DOHH2 (cell line): ENCODE data around the gene IPO13.

ENCODE experiments used
- H3F3A ChIP-seq: fragments of 200-600 bp; sonication (generic), shearing (Covaris generic); 2 replicates; pipeline ENCODE4 v1.6.0; 2016; ENCODE audit warnings: antibody characterized with exemption, mild to moderate bottlenecking; ENCODE audit not compliant: control insufficient read depth, insufficient read depth
- H3K27ac ChIP-seq: fragments of 200-600 bp; sonication (generic); 2 replicates; pipeline ENCODE4 v1.5.1; 2014; ENCODE audit warnings: low read depth, mild to moderate bottlenecking, low read length, moderate library complexity
- H3K27me3 ChIP-seq: fragments of 200-600 bp; sonication (generic); 2 replicates; pipeline ENCODE4 v1.6.1; 2014; ENCODE audit warnings: mild to moderate bottlenecking, low read length, mixed read lengths; ENCODE audit not compliant: control insufficient read depth
- H3K36me3 ChIP-seq: fragments of 200-600 bp; sonication (generic); 2 replicates; pipeline ENCODE4 v1.6.1; 2014; ENCODE audit warnings: mild to moderate bottlenecking, low read length, moderate library complexity, mixed read lengths; ENCODE audit not compliant: control insufficient read depth
- H3K4me1 ChIP-seq: fragments of 200-600 bp; sonication (generic); 2 replicates; pipeline ENCODE4 v1.6.1; 2014; ENCODE audit warnings: mild to moderate bottlenecking, low read length, mixed read lengths; ENCODE audit not compliant: control insufficient read depth
- H3K4me2 ChIP-seq: fragments of 200-600 bp; sonication (generic); 2 replicates; pipeline ENCODE4 v1.6.0; 2014; ENCODE audit warnings: mild to moderate bottlenecking, low read length, moderate library complexity
- H3K4me3 ChIP-seq: fragments of 200-600 bp; sonication (generic); 2 replicates; pipeline ENCODE4 v1.5.1; 2014; ENCODE audit warnings: mild to moderate bottlenecking, low read length, mixed read lengths
- H3K79me2 ChIP-seq: fragments of 200-600 bp; sonication (generic); 2 replicates; pipeline ENCODE4 v1.6.1; 2014; ENCODE audit warnings: mild to moderate bottlenecking, low read length, mixed read lengths; ENCODE audit not compliant: control insufficient read depth
- H3K9me2 ChIP-seq: fragments of 200-600 bp; sonication (generic); replicated peaks from 2 replicates; pipeline ENCODE4 v1.6.1; 2014; ENCODE audit warnings: mild to moderate bottlenecking, low read length, mixed read lengths; ENCODE audit not compliant: control insufficient read depth
- H3K9me3 ChIP-seq: fragments of 200-600 bp; sonication (generic); 2 replicates; pipeline ENCODE4 v1.6.1; 2014; ENCODE audit warnings: antibody characterized with exemption, low read length, mixed read lengths; ENCODE audit not compliant: control insufficient read depth, insufficient read depth
- H4K20me1 ChIP-seq: fragments of 200-600 bp; sonication (generic); 2 replicates; pipeline ENCODE4 v1.6.0; 2014; ENCODE audit warnings: low read depth, mild to moderate bottlenecking, antibody characterized with exemption, low read length, moderate library complexity; ENCODE audit not compliant: control insufficient read depth, insufficient read depth
- CTCF ChIP-seq: fragments of 200-600 bp; sonication (generic); IDR thresholded peaks from one replicate; pipeline ENCODE4 v1.5.1; 2014; ENCODE audit warnings: antibody characterized with exemption, mild to moderate bottlenecking, low read depth, low read length; ENCODE audit not compliant: poor library complexity, severe bottlenecking
- EZH2phosphoT487 ChIP-seq: fragments of 200-600 bp; sonication (generic); IDR thresholded peaks from 2 replicates; pipeline ENCODE4 v1.6.1; 2017; ENCODE audit warnings: borderline replicate concordance, mild to moderate bottlenecking, antibody characterized with exemption, low read length, moderate library complexity, mixed read lengths

The IPO13 gene

DNA sequence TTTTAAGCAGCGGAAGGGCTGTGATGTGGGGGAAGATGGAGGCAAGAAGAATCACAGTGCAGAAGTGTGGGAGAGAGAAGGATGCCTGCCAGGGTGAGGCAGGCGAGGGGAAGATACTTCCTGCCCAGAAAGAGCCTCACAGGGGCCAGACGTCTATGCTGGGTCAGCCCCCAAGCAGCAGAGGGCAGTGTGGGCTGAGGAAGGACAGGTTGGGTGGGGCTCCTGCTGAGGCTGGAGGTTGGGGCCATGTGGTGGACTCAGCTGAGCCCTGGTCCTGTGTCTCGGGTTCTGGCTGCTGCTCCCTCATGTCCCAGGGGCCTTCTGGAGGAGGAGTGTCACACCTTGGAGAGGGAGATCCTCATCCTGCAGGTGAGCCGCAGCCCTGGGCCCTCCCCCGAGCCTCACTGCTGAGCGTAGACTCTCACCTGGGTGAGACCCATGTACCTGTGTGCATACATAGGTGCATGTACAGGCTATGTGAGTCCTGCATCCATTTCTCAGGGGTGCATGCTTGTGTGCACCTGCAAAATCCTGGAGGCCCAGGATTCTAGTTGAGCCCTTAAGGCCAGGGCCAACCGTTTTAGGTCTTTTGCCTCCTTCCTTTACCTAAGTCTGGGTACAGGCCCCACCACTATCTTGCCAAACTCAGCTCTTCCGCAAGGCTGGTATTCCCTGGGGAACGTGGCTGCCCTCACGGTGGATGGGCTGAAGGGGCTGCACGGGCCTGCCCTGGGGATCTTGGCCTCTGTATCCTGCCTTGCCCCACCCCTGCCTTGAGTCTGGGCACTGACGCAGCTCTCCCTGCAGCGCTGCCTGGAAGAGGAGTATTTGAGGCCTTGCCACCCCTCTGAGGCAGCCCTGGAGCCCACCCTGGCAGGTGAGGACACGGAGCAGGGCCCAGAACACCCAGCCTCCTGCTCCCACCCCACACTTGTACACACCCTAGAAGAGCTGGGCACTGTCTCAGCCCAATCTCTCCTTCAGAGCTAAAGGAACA, 48.3 kb downstream of the IPO13 start:
- no peak for TF ChIP-seq EZH2phosphoT487
- TF ChIP-seq CTCF, result peak; percentile 63
- H3K4me1 ChIP-seq, result peaks cover 44% of the 10 kb centered on the region
- no peaks in the 10 kb centered on the region for H3K9me3 ChIP-seq
- H3K4me2 ChIP-seq, result peak overlapping the region; percentile 69
- 0 out of 2 replicates have a peak, but pooled peaks cover 2% of the 10 kb centered on the region for H3F3A ChIP-seq
- H3K36me3 ChIP-seq, result no peaks in the 10 kb centered on the region
- H3K27me3 ChIP-seq, result no peaks in the 10 kb centered on the region
- peak overlapping the region; percentile 69 for H3K4me3 ChIP-seq
- H4K20me1 ChIP-seq, result no peaks in the 10 kb centered on the region
- H3K9me2 ChIP-seq, result no peaks in the 10 kb centered on the region
- H3K79me2 ChIP-seq, result no peaks in the 10 kb centered on the region
- no peak overlapping the region for H3K27ac ChIP-seq

GRCh38 chr1:43995984-43996732, 49.4 kb downstream of the IPO13 start:
- Histone ChIP-seq H3K27ac (no peak overlapping the region), H3K9me3 (no peaks in the 10 kb centered on the region)

GRCh38 chr1:43996733-43997115, 50.0 kb downstream of the IPO13 start:
- Histone ChIP-seq H3K36me3 (no peaks in the 10 kb centered on the region), H3K9me2 (no peaks in the 10 kb centered on the region), H3K79me2 (no peaks in the 10 kb centered on the region), H4K20me1 (no peaks in the 10 kb centered on the region), H3F3A (0 out of 2 replicates have a peak, but pooled peaks cover 2% of the 10 kb centered on the region), H3K4me3 (no peak overlapping the region), H3K27ac (no peak overlapping the region), H3K4me1 (peaks cover 34% of the 10 kb centered on the region), H3K27me3 (no peaks in the 10 kb centered on the region), H3K9me3 (no peaks in the 10 kb centered on the region), H3K4me2 (no peak overlapping the region)
- no peak for TF ChIP-seq CTCF
- TF ChIP-seq EZH2phosphoT487, result no peak

More at GRCh38 chr1:43995984-43996732, 49.4 kb downstream of the IPO13 start:
- H3K4me3 ChIP-seq, result no peak overlapping the region
- H3K79me2 ChIP-seq, result no peaks in the 10 kb centered on the region
- H3K4me2 ChIP-seq, result no peak overlapping the region
- no peaks in the 10 kb centered on the region for H3K36me3 ChIP-seq
- H3F3A ChIP-seq, result 0 out of 2 replicates have a peak, but pooled peaks cover 2% of the 10 kb centered on the region
- H3K27me3 ChIP-seq, result no peaks in the 10 kb centered on the region
- H3K9me2 ChIP-seq, result no peaks in the 10 kb centered on the region
- TF ChIP-seq CTCF (no peak), EZH2phosphoT487 (no peak)
- no peaks in the 10 kb centered on the region for H4K20me1 ChIP-seq
- H3K4me1 ChIP-seq, result peaks cover 36% of the 10 kb centered on the region
